Gastroesophageal sphincter (tissue), 3 donors: ENCODE results near the gene SHKBP1.

Experiments used
- EP300 ChIP-seq: sonication (generic); formaldehyde crosslinking; IDR thresholded peaks from one replicate; pipeline ENCODE4 v1.6.1; 2017; ENCODE audit warnings: antibody characterized with exemption, mild to moderate bottlenecking
- POLR2A ChIP-seq, 2 donors: fragments of 450-650 bp; IDR thresholded peaks; one replicate each; pipeline ENCODE4 v1.6.1; 2017; ENCODE audit warnings: antibody characterized with exemption in 2 of 2, mild to moderate bottlenecking in 2 of 2, moderate library complexity in 1 of 2
- POLR2AphosphoS5 ChIP-seq: sonication (generic); formaldehyde crosslinking; IDR thresholded peaks from one replicate; pipeline ENCODE4 v1.6.1; 2017; ENCODE audit warnings: antibody characterized with exemption
- TF ChIP-seq, protein P1 (sequence below), 4 experiments: fragments of 200-600 bp in 2 of 4; fragments of 450-650 bp in 2 of 4; sonication (generic) in 1 of 4; IDR thresholded peaks; one replicate each; pipeline ENCODE4 v1.5.1; 2017 to 2019; ENCODE audit warnings: antibody characterized with exemption in 4 of 4, mild to moderate bottlenecking in 2 of 4, moderate library complexity in 2 of 4

DNA sequence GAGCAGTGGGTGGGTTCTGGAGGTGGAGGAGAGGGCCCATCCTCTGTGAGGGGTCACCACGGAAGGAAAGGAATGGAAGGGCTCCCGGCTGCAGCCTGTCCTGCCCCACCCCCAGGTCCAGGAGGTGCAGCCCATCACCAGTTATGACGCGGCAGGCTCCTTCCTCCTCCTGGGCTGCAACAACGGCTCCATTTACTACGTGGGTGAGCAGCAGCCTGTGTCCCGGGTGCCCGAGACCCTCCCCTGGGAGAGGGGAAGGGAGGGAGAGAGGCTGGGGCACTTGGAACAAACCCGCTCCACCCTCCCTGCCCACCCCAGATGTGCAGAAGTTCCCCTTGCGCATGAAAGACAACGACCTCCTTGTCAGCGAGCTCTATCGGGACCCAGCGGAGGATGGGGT lies 6.6 kb downstream of the SHKBP1 start:
- TF ChIP-seq POLR2AphosphoS5 (no peak), POLR2A (IDR thresholded peaks at IDR 0.05) (no peak), EP300 (no peak)
- TF ChIP-seq, protein P1, sequence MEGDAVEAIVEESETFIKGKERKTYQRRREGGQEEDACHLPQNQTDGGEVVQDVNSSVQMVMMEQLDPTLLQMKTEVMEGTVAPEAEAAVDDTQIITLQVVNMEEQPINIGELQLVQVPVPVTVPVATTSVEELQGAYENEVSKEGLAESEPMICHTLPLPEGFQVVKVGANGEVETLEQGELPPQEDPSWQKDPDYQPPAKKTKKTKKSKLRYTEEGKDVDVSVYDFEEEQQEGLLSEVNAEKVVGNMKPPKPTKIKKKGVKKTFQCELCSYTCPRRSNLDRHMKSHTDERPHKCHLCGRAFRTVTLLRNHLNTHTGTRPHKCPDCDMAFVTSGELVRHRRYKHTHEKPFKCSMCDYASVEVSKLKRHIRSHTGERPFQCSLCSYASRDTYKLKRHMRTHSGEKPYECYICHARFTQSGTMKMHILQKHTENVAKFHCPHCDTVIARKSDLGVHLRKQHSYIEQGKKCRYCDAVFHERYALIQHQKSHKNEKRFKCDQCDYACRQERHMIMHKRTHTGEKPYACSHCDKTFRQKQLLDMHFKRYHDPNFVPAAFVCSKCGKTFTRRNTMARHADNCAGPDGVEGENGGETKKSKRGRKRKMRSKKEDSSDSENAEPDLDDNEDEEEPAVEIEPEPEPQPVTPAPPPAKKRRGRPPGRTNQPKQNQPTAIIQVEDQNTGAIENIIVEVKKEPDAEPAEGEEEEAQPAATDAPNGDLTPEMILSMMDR (IDR thresholded peaks at IDR 0.05), result no peak
